ENCODE results near the gene KIF5C. TPM values are rescaled to one million over a fixed set of nuclear protein-coding genes. Genes with fewer than 3 reads are reported as not detected.

KIF5C gene
- total RNA-seq, 1 donor from 2014 or later = not detected

- no peak for FAIRE-seq
- no peak overlapping the region for H3K4me3 ChIP-seq (ENCODE audit: low read depth, low read length)
- TF ChIP-seq CTCF (IDR thresholded peaks at IDR 0.05; ENCODE audit: insufficient read depth, low read length, severe bottlenecking) = no peak
Observed at GRCh38 chr2:148947299-148947698, 72.3 kb downstream of the KIF5C start.

GRCh38 chr2:148948868-148949267 lies 73.8 kb downstream of the KIF5C start:
- Histone ChIP-seq H3K27me3 (ENCODE audit: control insufficient read depth, insufficient read depth, low read length) (peaks cover 6% of the 10 kb centered on the region), H3K36me3 (ENCODE audit: control insufficient read depth, insufficient read depth, low read length) (no peaks in the 10 kb centered on the region), H3K4me3 (ENCODE audit: low read depth, low read length) (no peak overlapping the region)
- DNase-seq (ENCODE audit: low read depth) (no peak), FAIRE-seq (no peak)
- no peak for TF ChIP-seq CTCF (IDR thresholded peaks at IDR 0.05; ENCODE audit: insufficient read depth, low read length, severe bottlenecking)

More at GRCh38 chr2:148947299-148947698, 72.3 kb downstream of the KIF5C start:
- H3K27me3 ChIP-seq (ENCODE audit: control insufficient read depth, insufficient read depth, low read length) = peaks cover 4% of the 10 kb centered on the region
- no peaks in the 10 kb centered on the region for H3K36me3 ChIP-seq (ENCODE audit: control insufficient read depth, insufficient read depth, low read length)
- no peak for DNase-seq (ENCODE audit: low read depth)

- H3K36me3 ChIP-seq (ENCODE audit: control insufficient read depth, insufficient read depth, low read length) = no peaks in the 10 kb centered on the region
- H3K4me3 ChIP-seq (ENCODE audit: low read depth, low read length) = no peak overlapping the region
- no peak for TF ChIP-seq CTCF (IDR thresholded peaks at IDR 0.05; ENCODE audit: insufficient read depth, low read length, severe bottlenecking)
- peaks cover 6% of the 10 kb centered on the region for H3K27me3 ChIP-seq (ENCODE audit: control insufficient read depth, insufficient read depth, low read length)
- DNase-seq (ENCODE audit: low read depth) = no peak
- FAIRE-seq = no peak
Observed at GRCh38 chr2:148949348-148949747, 74.3 kb downstream of the KIF5C start.

- no peaks in the 10 kb centered on the region for H3K36me3 ChIP-seq (ENCODE audit: control insufficient read depth, insufficient read depth, low read length)
- peaks cover 13% of the 10 kb centered on the region for H3K27me3 ChIP-seq (ENCODE audit: control insufficient read depth, insufficient read depth, low read length)
- no peak for FAIRE-seq
Observed at GRCh38 chr2:148952621-148953020, 77.6 kb downstream of the KIF5C start.

GRCh38 chr2:148953426-148953825 lies 78.4 kb downstream of the KIF5C start:
- FAIRE-seq = no peak
- DNase-seq (ENCODE audit: low read depth) = no peak
- no peak for TF ChIP-seq CTCF (IDR thresholded peaks at IDR 0.05; ENCODE audit: insufficient read depth, low read length, severe bottlenecking)
- Histone ChIP-seq H3K27me3 (ENCODE audit: control insufficient read depth, insufficient read depth, low read length) (peaks cover 13% of the 10 kb centered on the region), H3K36me3 (ENCODE audit: control insufficient read depth, insufficient read depth, low read length) (no peaks in the 10 kb centered on the region), H3K4me3 (ENCODE audit: low read depth, low read length) (no peak overlapping the region)

More at GRCh38 chr2:148952621-148953020, 77.6 kb downstream of the KIF5C start:
- no peak overlapping the region for H3K4me3 ChIP-seq (ENCODE audit: low read depth, low read length)
- DNase-seq (ENCODE audit: low read depth) = no peak
- TF ChIP-seq CTCF (IDR thresholded peaks at IDR 0.05; ENCODE audit: insufficient read depth, low read length, severe bottlenecking) = no peak

GRCh38 chr2:148954536-148954935 lies 79.5 kb downstream of the KIF5C start:
- DNase-seq (ENCODE audit: low read depth) = no peak
- no peak for FAIRE-seq
- Histone ChIP-seq H3K36me3 (ENCODE audit: control insufficient read depth, insufficient read depth, low read length) (no peaks in the 10 kb centered on the region), H3K4me3 (ENCODE audit: low read depth, low read length) (no peak overlapping the region), H3K27me3 (ENCODE audit: control insufficient read depth, insufficient read depth, low read length) (peaks cover 14% of the 10 kb centered on the region)
- TF ChIP-seq CTCF (IDR thresholded peaks at IDR 0.05; ENCODE audit: insufficient read depth, low read length, severe bottlenecking) = no peak
